ENCODE data around the gene TMEM45B. TPM values are rescaled to one million over a fixed set of nuclear protein-coding genes. Genes with fewer than 3 reads are reported as not detected.

Gene TMEM45B
- total and polyA plus RNA-seq, 2 of the 13 experiments (the other 11 are each of a cell fraction or from before 2014, with no cell fraction given) = 29.1 to 181 TPM

DNA sequence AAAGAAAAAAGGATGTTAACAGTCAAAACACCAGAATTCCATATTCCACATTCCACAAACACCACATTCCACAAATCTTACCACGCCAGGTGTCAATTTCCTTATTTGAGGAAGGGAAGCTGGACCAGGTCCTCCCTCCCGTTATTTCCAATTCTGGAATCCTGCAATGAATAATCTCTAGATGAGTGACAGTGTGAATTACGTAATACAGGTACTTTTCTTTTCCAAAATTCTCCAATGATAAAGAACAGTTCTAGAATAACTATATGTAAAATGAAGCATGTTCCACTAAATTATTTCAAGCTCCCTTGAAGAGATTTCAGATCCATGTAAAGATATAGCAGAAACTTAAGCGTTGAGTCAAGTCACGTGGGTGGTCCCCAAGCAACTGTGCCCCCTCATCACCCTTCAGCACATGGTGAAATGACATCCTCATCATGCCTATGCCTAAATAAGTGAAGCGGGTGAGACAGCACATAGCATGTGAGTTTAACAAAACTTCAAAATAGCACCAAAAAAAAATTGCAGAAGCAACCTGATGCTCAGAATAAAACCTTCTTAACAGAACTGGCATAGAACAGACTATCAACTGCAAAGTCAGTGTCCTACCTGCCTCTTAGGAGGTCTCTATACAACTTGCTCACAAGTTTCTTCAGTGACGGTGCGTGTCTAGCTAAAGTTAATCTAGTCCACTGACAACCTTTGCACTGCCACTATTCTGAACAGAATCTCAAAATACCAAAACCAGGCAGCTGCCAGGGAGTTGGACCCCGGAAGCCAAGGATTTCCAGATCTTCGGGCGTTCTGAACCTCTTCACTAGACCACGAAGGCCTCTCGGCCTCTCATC, 78.9 kb downstream of the TMEM45B start (continued):
- TF ChIP-seq ZBTB20 (CRISPR knock-in tag; IDR thresholded peaks at IDR 0.05; ENCODE audit: borderline replicate concordance, low read depth) = peak; percentile 17; the same call in 1 of the 2 replicates
- TF ChIP-seq KDM5A (IDR thresholded peaks at IDR 0.05; ENCODE audit: borderline replicate concordance, low read length) = no peak
- TF ChIP-seq SMC3 (IDR thresholded peaks at IDR 0.05; ENCODE audit: low read length) = no peak
- no peak for TF ChIP-seq FOXO1 (CRISPR knock-in tag; IDR thresholded peaks at IDR 0.05)
- no peak for TF ChIP-seq ARNTL (CRISPR knock-in tag; IDR thresholded peaks at IDR 0.05)
- no peak for TF ChIP-seq ZNF564 (CRISPR knock-in tag; IDR thresholded peaks at IDR 0.05)
- TF ChIP-seq, protein P1, sequence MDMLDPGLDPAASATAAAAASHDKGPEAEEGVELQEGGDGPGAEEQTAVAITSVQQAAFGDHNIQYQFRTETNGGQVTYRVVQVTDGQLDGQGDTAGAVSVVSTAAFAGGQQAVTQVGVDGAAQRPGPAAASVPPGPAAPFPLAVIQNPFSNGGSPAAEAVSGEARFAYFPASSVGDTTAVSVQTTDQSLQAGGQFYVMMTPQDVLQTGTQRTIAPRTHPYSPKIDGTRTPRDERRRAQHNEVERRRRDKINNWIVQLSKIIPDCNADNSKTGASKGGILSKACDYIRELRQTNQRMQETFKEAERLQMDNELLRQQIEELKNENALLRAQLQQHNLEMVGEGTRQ (IDR thresholded peaks at IDR 0.05; ENCODE audit: low read depth, low read length) = peak; percentile 39; the same call in 1 of the 2 replicates
- TF ChIP-seq, protein P1 (CRISPR knock-in tag; IDR thresholded peaks at IDR 0.05; ENCODE audit: borderline replicate concordance) = no peak
- no peak for TF ChIP-seq POLR2AphosphoS2 (IDR thresholded peaks at IDR 0.05; ENCODE audit: low read depth, low read length)
- TF ChIP-seq NFE2L2 (IDR thresholded peaks at IDR 0.05; ENCODE audit: low read length) = no peak
- no peak for TF ChIP-seq NCOA2 (CRISPR knock-in tag; IDR thresholded peaks at IDR 0.05)
- TF ChIP-seq SMAD3 (CRISPR knock-in tag; IDR thresholded peaks at IDR 0.05) = no peak
- 0 out of 2 replicates have a peak, but pooled peaks have one; percentile 10 for TF ChIP-seq PITX1 (CRISPR knock-in tag; IDR thresholded peaks at IDR 0.05)
- TF ChIP-seq, protein P2, sequence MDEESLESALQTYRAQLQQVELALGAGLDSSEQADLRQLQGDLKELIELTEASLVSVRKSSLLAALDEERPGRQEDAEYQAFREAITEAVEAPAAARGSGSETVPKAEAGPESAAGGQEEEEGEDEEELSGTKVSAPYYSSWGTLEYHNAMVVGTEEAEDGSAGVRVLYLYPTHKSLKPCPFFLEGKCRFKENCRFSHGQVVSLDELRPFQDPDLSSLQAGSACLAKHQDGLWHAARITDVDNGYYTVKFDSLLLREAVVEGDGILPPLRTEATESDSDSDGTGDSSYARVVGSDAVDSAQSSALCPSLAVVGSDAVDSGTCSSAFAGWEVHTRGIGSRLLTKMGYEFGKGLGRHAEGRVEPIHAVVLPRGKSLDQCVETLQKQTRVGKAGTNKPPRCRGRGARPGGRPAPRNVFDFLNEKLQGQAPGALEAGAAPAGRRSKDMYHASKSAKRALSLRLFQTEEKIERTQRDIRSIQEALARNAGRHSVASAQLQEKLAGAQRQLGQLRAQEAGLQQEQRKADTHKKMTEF (CRISPR knock-in tag; IDR thresholded peaks at IDR 0.05) = no peak
- TF ChIP-seq, protein P3, sequence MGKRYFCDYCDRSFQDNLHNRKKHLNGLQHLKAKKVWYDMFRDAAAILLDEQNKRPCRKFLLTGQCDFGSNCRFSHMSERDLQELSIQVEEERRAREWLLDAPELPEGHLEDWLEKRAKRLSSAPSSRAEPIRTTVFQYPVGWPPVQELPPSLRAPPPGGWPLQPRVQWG (CRISPR knock-in tag; IDR thresholded peaks at IDR 0.05; ENCODE audit: borderline replicate concordance, low read depth) = no peak
- no peak for TF ChIP-seq EEA1 (CRISPR knock-in tag; IDR thresholded peaks at IDR 0.05; ENCODE audit: borderline replicate concordance)
- peak; percentile 46; the same call in 1 of the 2 replicates for TF ChIP-seq CEBPB (IDR thresholded peaks at IDR 0.05; ENCODE audit: borderline replicate concordance, low read depth, low read length)
- TF ChIP-seq, protein P4, sequence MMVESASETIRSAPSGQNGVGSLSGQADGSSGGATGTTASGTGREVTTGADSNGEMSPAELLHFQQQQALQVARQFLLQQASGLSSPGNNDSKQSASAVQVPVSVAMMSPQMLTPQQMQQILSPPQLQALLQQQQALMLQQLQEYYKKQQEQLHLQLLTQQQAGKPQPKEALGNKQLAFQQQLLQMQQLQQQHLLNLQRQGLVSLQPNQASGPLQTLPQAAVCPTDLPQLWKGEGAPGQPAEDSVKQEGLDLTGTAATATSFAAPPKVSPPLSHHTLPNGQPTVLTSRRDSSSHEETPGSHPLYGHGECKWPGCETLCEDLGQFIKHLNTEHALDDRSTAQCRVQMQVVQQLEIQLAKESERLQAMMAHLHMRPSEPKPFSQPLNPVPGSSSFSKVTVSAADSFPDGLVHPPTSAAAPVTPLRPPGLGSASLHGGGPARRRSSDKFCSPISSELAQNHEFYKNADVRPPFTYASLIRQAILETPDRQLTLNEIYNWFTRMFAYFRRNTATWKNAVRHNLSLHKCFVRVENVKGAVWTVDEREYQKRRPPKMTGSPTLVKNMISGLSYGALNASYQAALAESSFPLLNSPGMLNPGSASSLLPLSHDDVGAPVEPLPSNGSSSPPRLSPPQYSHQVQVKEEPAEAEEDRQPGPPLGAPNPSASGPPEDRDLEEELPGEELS (CRISPR knock-in tag; IDR thresholded peaks at IDR 0.05) = no peak
- 0 out of 2 replicates have a peak, but pooled peaks have one; percentile 13 for TF ChIP-seq ZNF230 (CRISPR knock-in tag; IDR thresholded peaks at IDR 0.05)
- no peak for TF ChIP-seq REPIN1 (CRISPR knock-in tag; IDR thresholded peaks at IDR 0.05; ENCODE audit: borderline replicate concordance, low read depth)
- TF ChIP-seq, protein P5, sequence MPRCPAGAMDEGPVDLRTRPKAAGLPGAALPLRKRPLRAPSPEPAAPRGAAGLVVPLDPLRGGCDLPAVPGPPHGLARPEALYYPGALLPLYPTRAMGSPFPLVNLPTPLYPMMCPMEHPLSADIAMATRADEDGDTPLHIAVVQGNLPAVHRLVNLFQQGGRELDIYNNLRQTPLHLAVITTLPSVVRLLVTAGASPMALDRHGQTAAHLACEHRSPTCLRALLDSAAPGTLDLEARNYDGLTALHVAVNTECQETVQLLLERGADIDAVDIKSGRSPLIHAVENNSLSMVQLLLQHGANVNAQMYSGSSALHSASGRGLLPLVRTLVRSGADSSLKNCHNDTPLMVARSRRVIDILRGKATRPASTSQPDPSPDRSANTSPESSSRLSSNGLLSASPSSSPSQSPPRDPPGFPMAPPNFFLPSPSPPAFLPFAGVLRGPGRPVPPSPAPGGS (CRISPR knock-in tag; IDR thresholded peaks at IDR 0.05) = no peak
- no peak for TF ChIP-seq SRSF9 (IDR thresholded peaks at IDR 0.05; ENCODE audit: borderline replicate concordance, insufficient read depth, low read depth, low read length, poor library complexity, severe bottlenecking)
- no peak for TF ChIP-seq KAT7 (CRISPR knock-in tag; IDR thresholded peaks at IDR 0.05; ENCODE audit: borderline replicate concordance)
